Trophoblast cell (in vitro differentiated cells and primary cell): ENCODE data around the gene RGS16.
A peak's percentile ranks its signal among the peaks of the same experiment; 100 is the strongest.

Experiments used
- DNase-seq, 2 donors: peaks; one replicate each; pipeline ENCODE4 v3.0.0-alpha.2; 2016
- H2AFZ ChIP-seq: 2 replicates; pipeline ENCODE4 v1.6.1; 2013; ENCODE audit warnings: low read length, moderate library complexity, mild to moderate bottlenecking; ENCODE audit not compliant: insufficient read depth, poor library complexity
- H2AK5ac ChIP-seq: 2 replicates; pipeline ENCODE4 v1.6.1; 2013; ENCODE audit warnings: mild to moderate bottlenecking, low read length
- H2BK120ac ChIP-seq: 2 replicates; pipeline ENCODE4 v1.6.1; 2013; ENCODE audit warnings: low read length, mild to moderate bottlenecking, moderate library complexity; ENCODE audit not compliant: insufficient read depth, poor library complexity
- H2BK12ac ChIP-seq: 2 replicates; pipeline ENCODE4 v1.6.1; 2013; ENCODE audit warnings: mild to moderate bottlenecking, low read length, moderate library complexity
- H2BK5ac ChIP-seq: 2 replicates; pipeline ENCODE4 v1.6.1; 2013; ENCODE audit warnings: low read length, low read depth, moderate library complexity, mild to moderate bottlenecking; ENCODE audit not compliant: poor library complexity
- H3K14ac ChIP-seq: 2 replicates; pipeline ENCODE4 v1.6.1; 2013; ENCODE audit warnings: mild to moderate bottlenecking, low read length
- H3K18ac ChIP-seq: 2 replicates; pipeline ENCODE4 v1.6.1; 2013; ENCODE audit warnings: mild to moderate bottlenecking, low read length
- H3K23ac ChIP-seq: 2 replicates; pipeline ENCODE4 v1.6.1; 2013; ENCODE audit warnings: low read length
- H3K27ac ChIP-seq: 2 replicates; pipeline ENCODE4 v1.5.1; 2013; ENCODE audit warnings: low read depth, mild to moderate bottlenecking, inconsistent platforms, low read length, moderate library complexity
- H3K27me3 ChIP-seq: 2 replicates; pipeline ENCODE4 v1.6.1; 2013; ENCODE audit warnings: inconsistent platforms, mild to moderate bottlenecking, low read length, moderate library complexity; ENCODE audit not compliant: insufficient read depth
- H3K36me3 ChIP-seq, 2 experiments: 1 replicate in 1 of 2; 2 replicates in 1 of 2; pipeline ENCODE4 v1.6.1; 2013; ENCODE audit warnings: low read length in 2 of 2, mild to moderate bottlenecking in 2 of 2, moderate library complexity in 1 of 2; ENCODE audit not compliant: insufficient read depth in 2 of 2, control insufficient read depth in 1 of 2
- H3K4ac ChIP-seq: 2 replicates; pipeline ENCODE4 v1.6.1; 2013; ENCODE audit warnings: low read depth, mild to moderate bottlenecking, low read length, moderate library complexity
- H3K4me1 ChIP-seq, 2 experiments: 1 replicate in 1 of 2; 2 replicates in 1 of 2; pipeline ENCODE4 v1.6.1; 2013; ENCODE audit warnings: low read length in 2 of 2, mild to moderate bottlenecking in 2 of 2, moderate library complexity in 1 of 2; ENCODE audit not compliant: insufficient read depth in 2 of 2, control insufficient read depth in 1 of 2
- H3K4me2 ChIP-seq: 2 replicates; pipeline ENCODE4 v1.6.1; 2013; ENCODE audit warnings: inconsistent platforms, mild to moderate bottlenecking, low read length, moderate library complexity
- H3K4me3 ChIP-seq: 2 replicates; pipeline ENCODE4 v1.5.1; 2013; ENCODE audit warnings: mild to moderate bottlenecking, low read depth, low read length, inconsistent platforms
- H3K79me1 ChIP-seq: one replicate; pipeline ENCODE4 v1.6.1; 2013; ENCODE audit warnings: low read length
- H3K79me2 ChIP-seq: 2 replicates; pipeline ENCODE4 v1.6.1; 2013; ENCODE audit warnings: low read length, mild to moderate bottlenecking; ENCODE audit not compliant: control insufficient read depth, insufficient read depth, poor library complexity
- H3K9ac ChIP-seq: 2 replicates; pipeline ENCODE4 v1.6.1; 2013; ENCODE audit warnings: mild to moderate bottlenecking, low read length
- H3K9me3 ChIP-seq: 2 replicates; pipeline ENCODE4 v1.6.1; 2013; ENCODE audit warnings: low read depth, mild to moderate bottlenecking, control low read depth, inconsistent platforms, low read length; ENCODE audit not compliant: insufficient read depth
- H4K12ac ChIP-seq: 2 replicates; pipeline ENCODE4 v1.6.1; 2013; ENCODE audit warnings: low read depth, mild to moderate bottlenecking, low read length, moderate library complexity
- H4K8ac ChIP-seq: 2 replicates; pipeline ENCODE4 v1.6.1; 2013; ENCODE audit warnings: low read depth, mild to moderate bottlenecking, low read length, moderate library complexity
- H4K91ac ChIP-seq: one replicate; pipeline ENCODE4 v1.6.1; 2013; ENCODE audit warnings: low read depth, mild to moderate bottlenecking, low read length, moderate library complexity
- WGBS: extraction: QIAGEN DNeasy Blood & Tissue Kit; methylation state at CpG from one replicate; pipeline ENCODE4 v1.1.7; 2013; ENCODE audit warnings: missing lambda C conversion rate; ENCODE audit not compliant: insufficient read length, insufficient coverage; ENCODE audit errors: extremely low coverage; 5-methylcytosine and 5-hydroxymethylcytosine counted together

RGS16 gene

GRCh38 chr1:182569939-182570610, 34.1 kb downstream of the RGS16 start:
- peak overlapping the region; percentile 5 for H3K23ac ChIP-seq
- H2BK5ac ChIP-seq, result no peak overlapping the region
- H3K79me1 ChIP-seq, result no peaks in the 10 kb centered on the region
- H3K79me2 ChIP-seq, result no peaks in the 10 kb centered on the region
- H2BK120ac ChIP-seq, result no peak overlapping the region
- H4K12ac ChIP-seq, result no peak overlapping the region
- no peak overlapping the region for H4K91ac ChIP-seq
- H2AFZ ChIP-seq, result no peak overlapping the region
- no peak overlapping the region for H3K4ac ChIP-seq
- no peaks in the 10 kb centered on the region for H3K36me3 ChIP-seq
- H2BK12ac ChIP-seq, result no peak overlapping the region
- H3K18ac ChIP-seq, result no peak overlapping the region
- no peak overlapping the region for H3K4me2 ChIP-seq
- no peak overlapping the region for H4K8ac ChIP-seq
- H3K27me3 ChIP-seq, result no peaks in the 10 kb centered on the region
- H3K4me3 ChIP-seq, result no peak overlapping the region
- H3K9me3 ChIP-seq, result no peaks in the 10 kb centered on the region
- WGBS, result 100% methylated on average over 1 of the region's 6 CpGs
- H3K14ac ChIP-seq, result no peak overlapping the region
- H3K9ac ChIP-seq, result peak overlapping the region; percentile 9
- no peak overlapping the region for H2AK5ac ChIP-seq
- no peak overlapping the region for H3K27ac ChIP-seq
- H3K4me1 ChIP-seq, result peaks cover 0 to 1% of the 10 kb centered on the region in 2 experiments
- DNase-seq, result no peak

DNA sequence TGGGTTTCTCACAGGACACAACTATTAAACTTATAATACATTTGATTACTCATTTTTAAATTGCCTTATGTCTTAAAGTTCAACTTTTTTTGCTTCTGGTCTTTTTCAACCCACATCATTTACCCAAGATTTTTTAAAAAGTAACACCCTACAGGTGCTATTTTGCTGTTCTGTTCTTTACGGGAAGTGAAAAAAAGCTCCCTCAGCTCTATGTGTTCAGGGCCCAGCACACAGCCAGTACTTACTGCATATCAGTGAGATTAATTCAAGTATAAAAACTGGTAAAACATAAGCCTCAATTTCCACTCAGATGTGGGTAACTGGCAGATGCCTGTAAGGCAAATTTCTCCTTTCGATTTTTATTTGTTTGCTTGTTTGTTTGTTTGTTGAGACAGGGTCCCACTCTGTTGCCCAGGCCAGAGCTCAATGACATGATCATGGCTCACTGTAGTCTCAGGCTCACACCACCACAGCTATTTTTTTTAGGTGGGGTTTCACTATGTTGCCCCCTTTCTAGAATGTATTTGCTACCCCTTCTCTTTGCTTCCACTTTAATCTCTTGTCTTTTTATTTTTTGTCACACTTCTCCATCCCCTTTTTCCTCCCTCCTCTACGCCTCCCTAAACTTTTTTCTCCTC, 35.4 kb downstream of the RGS16 start:
- WGBS, result 0% methylated on average over 1 of the region's 3 CpGs
- DNase-seq, result no peak
- Histone ChIP-seq H2AFZ (no peak overlapping the region), H3K79me2 (no peaks in the 10 kb centered on the region), H3K9ac (no peak overlapping the region), H3K18ac (no peak overlapping the region), H3K4me3 (no peak overlapping the region), H3K4me2 (no peak overlapping the region), H3K4ac (no peak overlapping the region), H3K27me3 (no peaks in the 10 kb centered on the region), H4K8ac (no peak overlapping the region), H3K23ac (no peak overlapping the region), H2BK12ac (no peak overlapping the region), H4K91ac (no peak overlapping the region), H3K36me3 (no peaks in the 10 kb centered on the region), H4K12ac (no peak overlapping the region), H3K27ac (no peak overlapping the region), H3K14ac (no peak overlapping the region), H3K79me1 (no peaks in the 10 kb centered on the region), H2BK120ac (no peak overlapping the region), H2BK5ac (no peak overlapping the region), H2AK5ac (no peak overlapping the region), H3K4me1 (no peaks in the 10 kb centered on the region), H3K9me3 (no peaks in the 10 kb centered on the region)

- Histone ChIP-seq H3K27me3 (no peaks in the 10 kb centered on the region), H2BK5ac (no peak overlapping the region), H3K36me3 (no peaks in the 10 kb centered on the region), H3K4ac (no peak overlapping the region), H2BK12ac (no peak overlapping the region), H3K9me3 (no peaks in the 10 kb centered on the region), H3K79me1 (no peaks in the 10 kb centered on the region), H2AK5ac (no peak overlapping the region), H3K27ac (no peak overlapping the region), H4K12ac (no peak overlapping the region), H3K4me2 (no peak overlapping the region), H4K91ac (no peak overlapping the region), H2BK120ac (no peak overlapping the region), H3K18ac (no peak overlapping the region), H3K4me1 (no peaks in the 10 kb centered on the region), H3K9ac (no peak overlapping the region), H3K4me3 (no peak overlapping the region), H3K79me2 (no peaks in the 10 kb centered on the region), H3K23ac (no peak overlapping the region), H4K8ac (no peak overlapping the region), H3K14ac (no peak overlapping the region), H2AFZ (no peak overlapping the region)
- DNase-seq, result no peak
- WGBS, result no CpG with 5 or more reads among the region's 5 CpGs
Measured at GRCh38 chr1:182567629-182568028, 36.6 kb downstream of the RGS16 start.

- Histone ChIP-seq H3K79me1 (no peaks in the 10 kb centered on the region), H3K27me3 (no peaks in the 10 kb centered on the region), H3K36me3 (no peaks in the 10 kb centered on the region), H3K4me2 (no peak overlapping the region), H4K91ac (no peak overlapping the region), H3K18ac (no peak overlapping the region), H2BK5ac (no peak overlapping the region), H3K27ac (no peak overlapping the region), H2BK12ac (no peak overlapping the region), H3K4me1 (no peaks in the 10 kb centered on the region), H3K23ac (no peak overlapping the region), H3K4me3 (no peak overlapping the region), H3K9ac (no peak overlapping the region), H2AFZ (no peak overlapping the region), H3K14ac (no peak overlapping the region), H2AK5ac (no peak overlapping the region), H4K12ac (no peak overlapping the region), H3K9me3 (no peaks in the 10 kb centered on the region), H4K8ac (no peak overlapping the region), H3K79me2 (no peaks in the 10 kb centered on the region), H2BK120ac (no peak overlapping the region), H3K4ac (no peak overlapping the region)
- no CpG with 5 or more reads among the region's 3 CpGs for WGBS
- no peak for DNase-seq
Measured at GRCh38 chr1:182565537-182565936, 38.7 kb downstream of the RGS16 start.
